HepG2 (cell line): Measurements from ENCODE around the gene CAGE1. TPM values are rescaled to one million over a fixed set of nuclear protein-coding genes. Genes with fewer than 3 reads are reported as not detected.

ENCODE experiments used
- AFF4 ChIP-seq: sonication (generic); formaldehyde crosslinking; IDR thresholded peaks from 2 replicates; pipeline ENCODE4 v1.4.0; 2020; ENCODE audit warnings: missing genetic modification reagents
- CCDC6 ChIP-seq: sonication (generic); formaldehyde crosslinking; IDR thresholded peaks from 2 replicates; pipeline ENCODE4 v1.8.1; 2022; ENCODE audit warnings: mild to moderate bottlenecking, missing genetic modification reagents, moderate library complexity
- CHD2 ChIP-seq: IDR thresholded peaks from 2 replicates; pipeline ENCODE4 v1.6.1; 2011; ENCODE audit warnings: low read depth, low read length, improper control_type of control experiment
- E2F5 ChIP-seq: sonication (generic); formaldehyde crosslinking; conservative IDR thresholded peaks from 2 replicates; pipeline ENCODE4 v1.4.0; 2020; ENCODE audit warnings: missing genetic modification reagents
- IKZF4 ChIP-seq: sonication (generic); formaldehyde crosslinking; IDR thresholded peaks from 2 replicates; pipeline ENCODE4 v1.5.1; 2020; ENCODE audit warnings: borderline replicate concordance, mild to moderate bottlenecking, low read depth, missing genetic modification reagents; ENCODE audit errors: not compliant biosample characterization
- IRF2 ChIP-seq: IDR thresholded peaks from 2 replicates; pipeline ENCODE4 v1.6.1; 2018; ENCODE audit warnings: missing genetic modification reagents, missing compliant biosample characterization
- JUND ChIP-seq: sonication (generic); formaldehyde crosslinking; IDR thresholded peaks from 2 replicates; pipeline ENCODE4 v1.8.0; 2022; ENCODE audit warnings: mild to moderate bottlenecking, missing genetic modification reagents
- LBX2 ChIP-seq: sonication (generic); formaldehyde crosslinking; IDR thresholded peaks from 2 replicates; pipeline ENCODE4 v1.5.0; 2020; ENCODE audit warnings: missing genetic modification reagents, mild to moderate bottlenecking, borderline replicate concordance
- MTA3 ChIP-seq: sonication (generic); formaldehyde crosslinking; IDR thresholded peaks from 2 replicates; pipeline ENCODE4 v1.4.0; 2020; ENCODE audit warnings: missing genetic modification reagents
- MXD4 ChIP-seq: IDR thresholded peaks from 2 replicates; pipeline ENCODE4 v1.6.1; 2016; ENCODE audit warnings: mild to moderate bottlenecking, missing biosample characterization, missing genetic modification reagents
- MYNN ChIP-seq: sonication (generic); formaldehyde crosslinking; IDR thresholded peaks from 2 replicates; pipeline ENCODE4 v1.4.0; 2020; ENCODE audit warnings: mild to moderate bottlenecking, low read depth, missing genetic modification reagents
- NR1H2 ChIP-seq: sonication (generic); formaldehyde crosslinking; IDR thresholded peaks from 2 replicates; pipeline ENCODE4 v1.8.1; 2022; ENCODE audit warnings: low read depth, missing genetic modification reagents, borderline replicate concordance
- RAD51 ChIP-seq: fragments of 450-650 bp; IDR thresholded peaks from 2 replicates; pipeline ENCODE4 v1.6.1; 2016; ENCODE audit warnings: borderline replicate concordance
- RNF219 ChIP-seq: sonication (generic); formaldehyde crosslinking; IDR thresholded peaks from 2 replicates; pipeline ENCODE4 v1.5.0; 2020; ENCODE audit warnings: mild to moderate bottlenecking, missing genetic modification reagents
- SIN3A ChIP-seq: IDR thresholded peaks from 2 replicates; pipeline ENCODE4 v1.6.1; 2011; ENCODE audit warnings: low read depth, mild to moderate bottlenecking, control low read depth, low read length, borderline replicate concordance
- ZMYM3 ChIP-seq: sonication (generic); formaldehyde crosslinking; IDR thresholded peaks from 2 replicates; pipeline ENCODE4 v1.5.1; 2020; ENCODE audit warnings: mild to moderate bottlenecking, missing genetic modification reagents
- ZNF136 ChIP-seq: sonication (generic); formaldehyde crosslinking; IDR thresholded peaks from 2 replicates; pipeline ENCODE4 v1.8.1; 2022; ENCODE audit warnings: low read depth, mild to moderate bottlenecking, moderate library complexity, missing genetic modification reagents
- ZNF354B ChIP-seq: sonication (generic); formaldehyde crosslinking; IDR thresholded peaks from 2 replicates; pipeline ENCODE4 v1.8.0; 2022; ENCODE audit warnings: mild to moderate bottlenecking, missing genetic modification reagents
- ZNF800 ChIP-seq: sonication (generic); formaldehyde crosslinking; IDR thresholded peaks from 2 replicates; pipeline ENCODE4 v1.4.0; 2020; ENCODE audit warnings: missing genetic modification reagents
- polyA plus RNA-seq, 8 experiments: library from polyadenylated mRNA; depleted of rRNA in 3 of 8; stranded (reverse) in 7 of 8; unstranded in 1 of 8; fragments of >200 nt; fragmentation: Illumina TruSeq in 4 of 8; extraction: Trizol in 4 of 8; gene quantifications; 2 replicates each; pipeline versions ENCODE4 v1.2.1 to v1.2.3, GENCODE V29; 2011 to 2016; ENCODE audit warnings: low read depth in 4 of 8, missing spikeins in 1 of 8, mixed read lengths in 1 of 8; ENCODE audit not compliant: insufficient read depth in 1 of 8
- total RNA-seq, 5 experiments: library from RNA; depleted of rRNA; stranded (reverse); fragments of >200 nt; fragmentation: Illumina TruSeq; extraction: Trizol; gene quantifications; 2 replicates each; pipeline ENCODE4 v1.2.3, GENCODE V29; 2016; ENCODE audit warnings: low read depth in 1 of 5

Gene CAGE1
- total and polyA plus RNA-seq, 2 of the 13 experiments (the other 11 are each of a cell fraction or from before 2014, with no cell fraction given), result 0.03 to 0.15 TPM

- TF ChIP-seq AFF4, result no peak
- TF ChIP-seq MYNN, result no peak
- TF ChIP-seq E2F5 (CRISPR knock-in tag), result no peak
- TF ChIP-seq LBX2, result no peak
- no peak for TF ChIP-seq NR1H2 (CRISPR knock-in tag)
- TF ChIP-seq IRF2 (CRISPR knock-in tag), result no peak
- no peak for TF ChIP-seq ZNF800 (CRISPR knock-in tag)
- TF ChIP-seq RAD51, result no peak
- TF ChIP-seq CHD2, result no peak
- TF ChIP-seq IKZF4 (CRISPR knock-in tag), result no peak
- no peak; the same call in 1 of the 2 replicates for TF ChIP-seq SIN3A
- TF ChIP-seq MXD4 (CRISPR knock-in tag), result no peak
- TF ChIP-seq ZNF136 (CRISPR knock-in tag), result no peak
- no peak for TF ChIP-seq MTA3
- TF ChIP-seq CCDC6 (CRISPR knock-in tag), result no peak
- TF ChIP-seq RNF219 (CRISPR knock-in tag), result no peak
- peak; percentile 78; the same call in 1 of the 2 replicates for TF ChIP-seq ZNF354B (CRISPR knock-in tag)
- no peak for TF ChIP-seq JUND (CRISPR knock-in tag)
- no peak for TF ChIP-seq ZMYM3
These were observed 37.1 kb upstream of the CAGE1 start (continued) for GRCh38 chr6:7426447-7427169.
